Keratinocyte (primary cell): ENCODE data around the gene DPYSL5. TPM values are rescaled to one million over a fixed set of nuclear protein-coding genes. Genes with fewer than 3 reads are reported as not detected.

ENCODE experiments used
- DNase-seq: peaks from one replicate; pipeline ENCODE4 v3.0.0-alpha.2; 2011; ENCODE audit warnings: low read depth, missing footprints, low spot score
- FAIRE-seq: peaks from 2 replicates; lab custom pipeline; 2011; peaks lifted over from hg19 to GRCh38; lab: Jason Lieb, UNC
- H2AFZ ChIP-seq: 2 replicates; pipeline ENCODE4 v1.6.0; 2012; ENCODE audit warnings: low read length, control low read depth, inconsistent platforms; ENCODE audit not compliant: control insufficient read depth
- H3K27ac ChIP-seq: 2 replicates; pipeline ENCODE4 v1.5.1; 2011; ENCODE audit warnings: low read length; ENCODE audit not compliant: control insufficient read depth, insufficient read depth
- H3K27me3 ChIP-seq: 3 replicates; pipeline ENCODE4 v1.6.0; 2011; ENCODE audit warnings: low read length; ENCODE audit not compliant: control insufficient read depth, insufficient read depth; ENCODE audit errors: extremely low read depth
- H3K36me3 ChIP-seq, 2 experiments: 2 replicates in 1 of 2; 3 replicates in 1 of 2; pipeline ENCODE4 v1.5.1; 2011; ENCODE audit warnings: low read length in 2 of 2, mild to moderate bottlenecking in 1 of 2; ENCODE audit not compliant: control insufficient read depth in 2 of 2, insufficient read depth in 2 of 2; ENCODE audit errors: extremely low read depth in 1 of 2
- H3K4me1 ChIP-seq: 3 replicates; pipeline ENCODE4 v1.5.1; 2011; ENCODE audit warnings: low read length; ENCODE audit not compliant: control insufficient read depth, insufficient read depth; ENCODE audit errors: extremely low read depth
- H3K4me2 ChIP-seq: 3 replicates; pipeline ENCODE4 v1.6.0; 2011; ENCODE audit warnings: low read depth, low read length; ENCODE audit not compliant: control insufficient read depth, insufficient read depth; ENCODE audit errors: extremely low read depth
- H3K4me3 ChIP-seq, 3 experiments: fragments of 200-600 bp in 1 of 3; sonication (generic) in 1 of 3; 2 replicates in 2 of 3; 3 replicates in 1 of 3; pipeline ENCODE4 v1.5.1; 2011 to 2016; ENCODE audit warnings: low read length in 3 of 3, mild to moderate bottlenecking in 3 of 3, control low read depth in 2 of 3, inconsistent platforms in 1 of 3, low read depth in 1 of 3, mixed read lengths in 1 of 3, mixed run types in 1 of 3, moderate library complexity in 1 of 3; ENCODE audit not compliant: control insufficient read depth in 2 of 3, insufficient read depth in 2 of 3; ENCODE audit errors: extremely low read depth in 1 of 3
- H3K79me2 ChIP-seq: 2 replicates; pipeline ENCODE4 v1.6.0; 2012; ENCODE audit warnings: low read length; ENCODE audit not compliant: control insufficient read depth, insufficient read depth
- H3K9ac ChIP-seq: 3 replicates; pipeline ENCODE4 v1.6.0; 2011; ENCODE audit warnings: low read length; ENCODE audit not compliant: control insufficient read depth, insufficient read depth; ENCODE audit errors: extremely low read depth
- H3K9me1 ChIP-seq: 3 replicates; pipeline ENCODE4 v1.6.0; 2011; ENCODE audit warnings: low read length; ENCODE audit not compliant: control insufficient read depth, insufficient read depth; ENCODE audit errors: extremely low read depth
- H3K9me3 ChIP-seq: 2 replicates; pipeline ENCODE4 v1.5.1; 2012; ENCODE audit warnings: low read depth, low read length; ENCODE audit not compliant: control insufficient read depth
- H4K20me1 ChIP-seq: 3 replicates; pipeline ENCODE4 v1.6.0; 2011; ENCODE audit warnings: low read length; ENCODE audit not compliant: control insufficient read depth, insufficient read depth; ENCODE audit errors: extremely low read depth
- CTCF ChIP-seq, 3 experiments: IDR thresholded peaks in 1 of 3; conservative IDR thresholded peaks in 1 of 3; optimal IDR thresholded peaks in 1 of 3; 2 replicates in 2 of 3; 3 replicates in 1 of 3; pipeline versions ENCODE3 to v1.5.1; 2011; ENCODE audit warnings: low read length in 3 of 3, mild to moderate bottlenecking in 3 of 3, moderate library complexity in 2 of 3, control low read depth in 1 of 3, inconsistent platforms in 1 of 3; ENCODE audit not compliant: insufficient read depth in 2 of 3; ENCODE audit errors: extremely low read depth in 1 of 3
- EZH2 ChIP-seq: IDR thresholded peaks from one replicate; pipeline ENCODE4 v1.6.1; 2012; ENCODE audit warnings: inconsistent platforms, mild to moderate bottlenecking, low read length, moderate library complexity
- dilution Hi-C: fragments of 300-500 bp; cut with MboI; formaldehyde crosslinking; loops from one replicate; pipeline ENCODE4 v1.7.0; 2020; ENCODE audit warnings: low sequenced_read_pairs; ENCODE audit not compliant: extremely low pct_ligation_motif_present
- polyA plus RNA-seq, 5 experiments: library from polyadenylated mRNA; depleted of rRNA in 3 of 5; stranded (reverse) in 3 of 5; stranded (forward) in 1 of 5; unstranded in 1 of 5; fragments of >200 nt; gene quantifications; 1 replicate in 1 of 5; 2 replicates in 3 of 5; 3 replicates in 1 of 5; pipeline versions ENCODE4 v1.2.1 to v1.2.3, GENCODE V29; 2011 to 2012; ENCODE audit warnings: missing spikeins in 2 of 5, low read depth in 1 of 5, low replicate concordance in 1 of 5

The DPYSL5 gene
- polyA plus RNA-seq, 1 donor (not counting 4 experiments of a cell fraction or from before 2014, with no cell fraction given): not detected

DNA sequence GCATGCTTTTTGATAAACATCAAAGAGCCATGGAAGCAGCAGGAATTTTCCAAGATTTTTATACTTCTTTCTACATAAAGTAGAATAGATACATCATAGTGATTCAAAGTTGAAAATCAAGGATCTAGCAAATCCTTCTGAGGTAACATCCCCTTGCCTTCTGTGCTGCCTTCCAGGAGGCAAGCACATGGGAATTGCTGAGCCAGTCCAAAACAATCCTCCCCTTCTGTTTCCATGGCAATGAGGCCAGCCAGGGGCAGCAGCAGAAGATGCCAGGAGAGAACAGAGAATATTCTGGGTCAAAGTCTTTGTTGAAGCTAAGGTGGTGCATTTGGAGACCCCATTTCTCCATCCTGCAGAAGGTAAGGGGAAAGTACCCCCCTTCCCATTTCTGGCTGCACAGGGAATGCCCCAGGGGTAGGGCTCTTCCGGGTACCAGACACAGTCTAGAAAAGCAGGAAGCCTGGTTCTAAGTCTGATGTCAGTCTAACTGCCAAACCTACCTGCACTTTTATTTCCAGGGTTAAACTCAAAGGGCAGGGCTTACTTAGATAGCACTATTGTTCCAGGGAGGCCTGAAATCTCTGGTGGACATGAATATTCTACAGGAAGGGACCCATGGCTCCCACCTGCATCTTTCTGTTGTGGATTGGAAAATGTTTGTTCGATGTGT is 40.0 kb upstream of the DPYSL5 start:
- Histone ChIP-seq H3K9ac (no peak overlapping the region), H3K27me3 (no peaks in the 10 kb centered on the region), H3K79me2 (no peaks in the 10 kb centered on the region), H3K9me1 (no peaks in the 10 kb centered on the region), H3K27ac (no peak overlapping the region), H3K9me3 (no peaks in the 10 kb centered on the region), H3K36me3 (no peaks in the 10 kb centered on the region), H3K4me2 (no peak overlapping the region), H3K4me1 (peaks cover 21% of the 10 kb centered on the region), H3K4me3 (no peak overlapping the region), H4K20me1 (no peaks in the 10 kb centered on the region), H2AFZ (no peak overlapping the region)
- DNase-seq: no peak
- dilution Hi-C loops: no loop called here
- FAIRE-seq: no peak
- TF ChIP-seq EZH2 (no peak), CTCF (optimal IDR thresholded peaks at IDR 0.05 in 1 of 3, IDR thresholded peaks at IDR 0.05 in 1 of 3, conservative IDR thresholded peaks at IDR 0.05 in 1 of 3; ENCODE audit: extremely low read depth in 1 of 3, insufficient read depth in 2 of 3, low read length in 3 of 3) (no peak)

- FAIRE-seq (no peak), DNase-seq (no peak)
- no peaks in the 10 kb centered on the region for H3K9me3 ChIP-seq
- H3K9ac ChIP-seq: no peak overlapping the region
- H3K36me3 ChIP-seq: no peaks in the 10 kb centered on the region
- no peaks in the 10 kb centered on the region for H3K79me2 ChIP-seq
- no peak overlapping the region for H2AFZ ChIP-seq
- H3K9me1 ChIP-seq: no peaks in the 10 kb centered on the region
- no peak overlapping the region for H3K4me3 ChIP-seq
- H3K4me2 ChIP-seq: peak overlapping the region; percentile 16
- no peaks in the 10 kb centered on the region for H4K20me1 ChIP-seq
- no peaks in the 10 kb centered on the region for H3K27me3 ChIP-seq
- TF ChIP-seq CTCF (optimal IDR thresholded peaks at IDR 0.05 in 1 of 3, IDR thresholded peaks at IDR 0.05 in 1 of 3, conservative IDR thresholded peaks at IDR 0.05 in 1 of 3; ENCODE audit: extremely low read depth in 1 of 3, insufficient read depth in 2 of 3, low read length in 3 of 3): no peak
- TF ChIP-seq EZH2: no peak
- no peak overlapping the region for H3K27ac ChIP-seq
- dilution Hi-C loops: no loop called here
- H3K4me1 ChIP-seq: peaks cover 21% of the 10 kb centered on the region
These were observed 38.7 kb upstream of the DPYSL5 start for GRCh38 chr2:26809211-26809610.
